Posterior cingulate gyrus (tissue), 11 donors: ENCODE measurements around the gene OAS2.
"Not testable (repeated sequence)": the region's sequence is repeated elsewhere in the genome, so short reads cannot be mapped to it uniquely, and the experiment has no call there.

Experiments used
- DNase-seq, 10 donors: peaks; one replicate each; pipeline versions ENCODE4 v3.0.0 to v3.0.0-alpha.2; 2020 to 2021; ENCODE audit warnings: mixed read lengths in 3 of 10
- intact Hi-C: fragments of 100-400 bp; cut with DNase I; formaldehyde crosslinking; loops from one replicate; pipeline ENCODE4 v1.15.1; 2023

Gene OAS2

DNA sequence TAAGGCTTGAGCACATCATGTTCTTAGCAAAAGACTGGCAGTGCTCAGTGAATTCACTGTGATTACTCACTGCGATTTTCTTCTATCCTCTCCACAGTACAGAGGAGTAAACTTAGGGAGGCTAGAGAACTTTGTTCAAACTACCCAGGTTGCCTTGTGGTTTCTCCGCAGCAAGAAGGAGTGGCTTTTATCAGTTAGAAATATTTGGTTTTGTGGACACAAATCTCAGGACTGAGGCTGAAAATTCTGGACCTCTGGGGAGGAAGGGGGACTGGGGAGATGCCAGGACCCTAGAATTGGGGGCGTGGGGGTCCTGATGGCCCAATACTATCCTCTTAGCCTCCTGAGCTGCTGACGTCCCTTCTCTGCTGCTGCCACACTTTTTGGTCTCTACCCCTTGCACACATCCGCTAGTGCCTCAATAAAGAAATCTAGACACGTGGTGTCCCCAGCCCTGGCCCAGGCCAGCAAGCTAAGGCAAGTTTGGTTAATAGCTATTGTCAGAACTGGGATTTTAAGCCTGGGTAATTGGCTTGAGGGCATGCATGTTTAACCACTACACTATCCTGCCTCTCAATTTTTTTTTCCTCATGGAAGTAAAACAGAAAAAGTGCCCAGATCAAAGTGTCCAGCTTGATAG lies 842 bp downstream of the OAS2 start:
- DNase-seq = no peak
- intact Hi-C loops = no loop called here

DNA sequence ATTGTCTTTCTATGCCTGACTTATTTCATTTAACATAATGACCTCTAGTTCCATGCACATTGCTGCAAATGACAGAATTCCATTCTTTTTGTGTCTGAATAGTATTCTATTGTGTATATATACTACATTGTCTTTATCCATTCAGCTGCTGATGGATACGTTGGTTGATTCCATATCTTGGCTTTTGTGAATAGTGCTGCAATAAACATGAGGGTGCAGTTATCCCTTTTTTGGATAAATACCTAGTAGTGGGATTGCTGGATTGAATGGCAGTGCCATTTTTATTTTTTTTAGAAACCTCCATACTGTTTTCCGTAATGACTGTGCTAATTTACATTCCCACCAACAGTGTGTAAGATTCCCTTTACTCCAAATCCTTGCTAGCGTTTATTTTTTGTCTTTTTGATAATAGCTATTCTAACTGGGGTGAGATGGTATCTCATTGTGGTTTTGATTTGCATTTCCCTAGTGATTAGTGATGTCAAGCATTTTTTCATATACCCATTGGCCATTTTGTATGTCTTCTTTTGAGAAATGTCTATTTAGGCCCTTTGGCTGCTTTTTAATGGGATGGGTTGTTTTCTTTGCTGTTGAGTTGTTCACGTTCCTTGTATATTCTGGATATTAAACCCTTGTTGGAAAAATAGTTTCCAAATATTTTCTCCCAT lies 2.3 kb downstream of the OAS2 start:
- intact Hi-C loops = no loop called here
- no peak for DNase-seq

DNA sequence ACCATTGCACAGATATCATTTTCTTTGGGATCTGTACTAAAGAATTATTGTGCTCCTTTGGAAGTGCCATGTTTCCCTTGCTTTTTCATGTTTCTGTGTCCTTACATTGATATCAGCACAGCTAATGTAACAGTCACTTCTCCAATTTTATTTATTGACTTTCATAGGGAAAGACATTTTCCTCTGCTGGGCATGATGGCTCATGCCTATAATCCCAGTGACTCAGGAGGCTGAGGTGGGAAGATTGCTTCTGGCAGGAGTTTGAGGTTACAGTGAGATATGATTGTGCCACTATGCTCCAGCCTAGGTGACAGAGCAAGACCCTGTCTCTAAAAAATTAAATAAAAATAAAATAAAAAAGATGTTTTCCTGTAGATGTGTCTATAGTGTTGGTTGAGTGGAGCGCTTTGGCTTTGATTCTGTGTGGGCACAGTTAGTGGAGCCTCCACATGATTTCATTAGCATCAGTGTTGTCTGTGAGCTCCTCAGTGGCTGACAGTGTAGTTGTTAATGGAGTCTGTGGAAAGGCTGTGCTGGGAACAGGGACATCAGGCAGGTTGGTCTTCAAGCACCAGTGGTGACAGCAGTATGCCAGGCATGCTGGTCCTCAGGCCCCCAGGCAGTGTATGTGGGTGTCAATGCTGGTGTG lies 7.4 kb downstream of the OAS2 start:
- no peak for DNase-seq
- intact Hi-C loops = no loop called here

DNA sequence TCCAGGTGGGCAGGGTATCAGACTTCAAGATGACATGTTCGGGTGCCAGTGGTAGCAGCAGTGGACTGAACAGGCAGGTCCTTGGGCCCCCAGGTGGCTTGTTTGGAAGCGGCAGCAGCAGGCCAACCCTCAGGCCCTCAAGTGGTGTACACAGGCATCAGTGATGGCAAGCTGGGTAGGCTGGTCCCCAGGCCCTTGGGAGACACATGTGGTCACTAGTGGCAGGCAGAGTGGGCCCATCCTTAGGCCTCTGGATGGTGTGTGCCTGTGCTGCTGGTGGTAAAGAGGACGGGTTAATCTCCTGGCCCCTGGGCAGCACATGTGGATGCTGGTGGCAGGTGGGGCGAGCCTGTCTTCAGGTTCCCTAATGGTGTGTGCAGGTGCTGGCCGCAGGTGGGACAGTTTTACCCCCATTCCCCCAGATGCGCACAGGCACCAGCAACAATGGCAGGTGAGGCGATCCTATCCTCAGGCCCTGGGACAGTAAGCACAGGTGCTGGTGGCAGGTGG lies 8.0 kb downstream of the OAS2 start:
- intact Hi-C loops = no loop called here
- no peak for DNase-seq

DNA sequence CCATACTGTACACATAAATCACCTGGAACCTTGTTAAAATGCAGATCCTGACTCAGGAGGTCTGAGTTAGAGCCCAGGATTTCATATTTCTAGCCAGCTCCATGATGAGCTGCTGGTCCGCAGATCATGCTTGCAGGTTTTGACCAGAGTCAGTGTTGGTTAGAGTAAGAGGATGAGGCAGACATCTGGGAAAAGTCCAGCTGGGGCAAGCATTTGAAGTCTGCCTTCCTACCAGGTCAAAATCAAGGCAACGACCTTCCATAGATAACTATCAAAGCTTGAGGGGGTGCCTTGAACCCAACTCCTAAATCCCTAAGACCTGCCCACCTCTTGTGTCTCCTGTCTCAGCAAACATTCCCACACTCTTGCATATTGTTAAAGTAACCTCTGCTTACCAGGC lies 9.2 kb downstream of the OAS2 start:
- intact Hi-C loops = no loop called here
- DNase-seq = no peak

DNA sequence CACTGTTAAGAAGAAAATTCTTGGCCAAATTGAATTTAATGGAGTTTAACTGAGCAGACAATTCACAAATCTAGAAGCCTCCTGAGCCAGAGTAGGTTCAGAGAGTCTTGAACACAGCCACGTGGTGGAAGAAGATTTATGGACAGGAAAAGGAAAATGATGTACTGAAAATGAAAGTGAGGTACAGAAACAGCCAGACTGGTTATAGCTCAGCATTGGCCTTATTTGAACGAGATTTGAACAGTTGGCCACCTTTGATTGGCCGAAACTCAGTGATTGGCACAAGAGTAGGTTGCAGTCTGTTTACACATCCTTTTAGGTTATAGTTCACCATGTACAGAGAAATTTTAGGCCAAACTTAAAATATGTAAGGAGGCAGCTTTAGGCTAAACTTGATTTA lies 9.9 kb downstream of the OAS2 start:
- intact Hi-C loops = no loop called here
- no peak for DNase-seq

DNA sequence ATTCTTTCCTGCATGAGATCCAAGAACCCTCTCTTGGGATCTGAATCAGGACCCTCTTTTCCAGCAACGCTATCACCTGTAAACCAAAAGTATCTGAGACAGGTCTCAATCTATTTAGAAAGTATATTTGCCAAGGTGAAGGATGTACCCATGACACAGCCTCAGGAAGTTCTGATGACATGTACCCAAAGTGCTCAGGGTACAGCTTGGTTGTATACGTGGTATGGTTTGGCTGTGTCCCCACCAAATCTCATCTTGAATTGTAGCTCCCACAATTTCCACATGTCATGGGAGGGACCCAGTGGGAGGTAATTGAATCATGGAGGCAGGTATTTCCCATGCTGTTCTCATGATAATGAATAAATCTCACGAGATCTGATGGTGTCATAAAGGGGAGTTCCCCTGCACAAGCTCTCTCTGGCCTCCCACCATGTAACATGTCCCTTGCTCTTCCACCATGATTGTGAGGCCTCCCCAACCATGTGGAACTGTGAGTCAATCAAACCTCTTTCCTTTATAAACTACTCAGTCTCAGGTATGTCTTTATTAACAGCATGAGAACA lies 10.6 kb downstream of the OAS2 start:
- DNase-seq, intact Hi-C loops: not testable (repeated sequence)

DNA sequence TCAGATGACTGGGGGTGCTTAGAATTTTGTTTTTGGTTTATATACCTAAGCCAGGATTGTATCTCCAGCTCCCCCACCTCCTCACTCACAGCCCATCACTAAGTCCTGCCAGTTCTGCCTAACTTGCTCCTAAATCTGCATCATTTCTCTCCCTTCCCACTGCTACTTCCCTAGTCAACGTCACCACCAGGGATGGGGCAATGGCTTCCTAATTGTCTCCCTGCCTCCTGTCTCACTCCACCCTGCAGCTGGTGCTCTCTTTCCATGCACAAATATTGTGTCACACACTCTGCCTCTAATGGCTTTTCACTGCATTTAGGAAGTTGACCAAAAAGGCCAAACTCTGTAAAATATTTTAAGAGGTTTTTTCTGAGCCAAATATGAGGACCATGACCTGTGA lies 11.5 kb downstream of the OAS2 start:
- DNase-seq = no peak
- intact Hi-C loops = loop anchor here (5.0 kb wide), 2 partner anchors 37 to 182 kb away; no protein-coding TSS in a partner anchor

DNA sequence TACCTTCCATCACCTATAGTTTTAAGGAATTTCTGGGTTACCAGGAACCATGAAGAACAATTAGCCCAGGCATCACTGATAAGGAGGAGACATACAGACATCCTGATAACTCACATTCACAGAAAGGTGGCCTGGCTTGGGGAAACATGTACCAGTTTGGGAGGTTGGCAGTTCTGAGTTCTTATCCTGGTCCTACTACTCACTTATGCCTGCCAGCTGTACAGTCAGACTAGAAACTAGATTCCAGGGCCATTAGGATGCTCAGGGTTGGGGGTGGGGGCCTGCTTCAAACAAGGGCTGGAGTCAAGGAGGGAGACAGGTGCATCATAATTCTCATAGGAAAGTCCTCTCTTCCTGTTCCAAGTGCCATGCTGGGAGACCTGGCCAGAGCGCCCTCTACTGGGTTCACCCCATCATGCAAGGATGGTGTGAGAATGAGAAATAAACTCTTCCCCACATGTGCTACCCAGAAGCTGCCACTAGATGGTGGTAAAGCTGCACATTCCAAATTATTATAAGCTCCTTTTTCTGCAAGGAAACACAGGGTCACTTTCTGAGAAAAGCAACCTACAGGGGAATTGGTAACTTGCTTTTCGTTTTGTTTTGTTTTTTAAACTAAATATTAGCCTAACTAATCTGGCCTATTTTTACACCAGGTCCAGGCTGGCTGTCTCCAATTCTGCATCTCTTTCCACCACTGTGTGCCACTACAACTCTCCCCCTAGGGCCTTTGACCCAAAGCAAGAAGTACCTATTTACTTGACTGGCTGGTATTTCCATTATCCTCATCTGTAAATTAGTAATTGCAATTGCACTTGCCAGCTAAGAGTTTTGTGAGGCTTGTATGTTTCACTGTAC lies 14.5 kb downstream of the OAS2 start:
- intact Hi-C loops = loop anchor here (5.0 kb wide), 2 partner anchors 35 to 180 kb away; no protein-coding TSS in a partner anchor
- DNase-seq = peak in 5 of 10 donors; percentile 18 to 82 (median 41)

DNA sequence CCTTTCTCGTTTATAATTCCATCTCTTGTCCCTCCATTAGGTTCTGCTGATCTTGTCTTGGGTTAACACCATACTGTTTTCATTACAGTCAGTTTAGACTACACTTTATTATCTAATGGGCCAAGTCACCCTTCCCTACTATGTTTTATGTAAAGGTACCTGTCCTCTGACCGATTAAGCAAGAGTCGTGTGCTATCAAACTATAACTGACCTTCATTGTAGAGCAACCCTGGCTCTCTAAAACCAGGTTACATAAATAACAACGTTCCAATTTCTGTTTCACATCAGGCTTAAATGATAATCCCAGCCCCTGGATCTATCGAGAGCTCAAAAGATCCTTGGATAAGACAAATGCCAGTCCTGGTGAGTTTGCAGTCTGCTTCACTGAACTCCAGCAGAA lies 16.7 kb downstream of the OAS2 start:
- DNase-seq = no peak
- intact Hi-C loops = no loop called here

DNA sequence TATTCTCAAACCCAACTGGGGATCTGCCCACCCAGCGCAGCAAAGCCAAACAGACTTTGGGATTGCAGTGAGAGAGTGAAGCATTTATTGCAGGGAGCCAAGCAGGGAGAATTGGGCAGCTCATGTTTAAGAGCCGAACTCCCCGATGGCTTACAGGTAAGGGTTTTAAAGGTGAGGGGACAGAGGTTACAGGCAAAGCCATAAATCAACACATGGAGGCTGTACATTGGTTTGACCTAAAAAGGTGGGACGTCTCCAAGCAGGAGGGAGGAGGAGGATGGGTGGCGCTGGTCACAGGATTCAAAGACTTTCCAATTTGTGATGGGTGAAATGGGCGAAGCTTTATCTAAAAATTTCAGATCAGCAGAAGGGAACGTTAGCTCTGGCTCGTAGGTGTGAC lies 18.2 kb downstream of the OAS2 start:
- intact Hi-C loops = no loop called here

DNA sequence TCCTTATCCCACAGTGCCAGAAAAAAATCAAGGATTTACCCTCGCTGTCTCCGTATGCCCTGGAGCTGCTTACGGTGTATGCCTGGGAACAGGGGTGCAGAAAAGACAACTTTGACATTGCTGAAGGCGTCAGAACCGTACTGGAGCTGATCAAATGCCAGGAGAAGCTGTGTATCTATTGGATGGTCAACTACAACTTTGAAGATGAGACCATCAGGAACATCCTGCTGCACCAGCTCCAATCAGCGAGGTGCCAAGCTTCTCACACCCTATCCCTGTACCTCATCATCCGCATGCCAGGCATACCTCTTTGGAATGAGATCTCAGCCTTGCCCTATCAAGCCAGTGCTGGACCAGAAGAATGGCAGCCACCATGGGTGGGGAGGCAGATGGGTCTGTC lies 19.2 kb downstream of the OAS2 start:
- no peak for DNase-seq
- intact Hi-C loops = no loop called here

More for the DNA sequence above, 18.2 kb downstream of the OAS2 start:
- no peak for DNase-seq

DNA sequence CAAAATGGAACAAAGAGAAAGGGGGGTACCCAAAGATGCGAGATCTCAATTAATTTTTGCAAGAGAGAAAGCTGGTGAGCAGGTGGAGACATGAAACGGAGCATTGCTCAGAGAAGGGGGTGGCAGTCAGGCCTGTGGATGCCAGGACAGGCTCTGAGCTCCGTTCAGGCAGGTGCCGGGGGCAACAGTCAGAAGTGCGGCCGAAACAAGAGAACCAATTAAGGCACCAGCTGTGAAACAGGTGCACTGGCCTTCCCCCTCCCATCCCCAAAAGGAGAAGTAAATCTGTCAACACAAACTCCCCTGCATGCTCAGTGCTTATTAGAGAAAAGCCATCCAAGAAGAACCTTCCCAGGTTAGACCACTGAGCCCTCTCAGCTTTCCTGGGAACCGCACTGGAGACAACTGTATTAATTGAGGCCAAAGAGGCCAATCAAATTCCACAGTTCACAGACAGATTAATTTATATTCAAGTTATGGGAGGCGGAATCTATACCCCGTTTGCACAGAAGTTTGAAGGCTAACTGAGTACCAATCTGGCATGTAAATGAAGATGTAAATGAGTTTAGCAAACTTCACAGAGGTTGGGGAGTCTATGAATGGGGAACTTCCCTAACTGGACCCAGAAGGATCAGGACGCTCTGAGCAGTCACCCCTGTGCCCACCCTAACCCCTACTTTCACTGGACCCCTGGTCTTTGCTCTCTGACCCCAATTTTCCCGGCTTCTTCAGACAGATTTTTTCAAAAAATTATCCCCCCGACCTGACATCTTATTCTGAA lies 20.9 kb downstream of the OAS2 start:
- intact Hi-C loops = no loop called here
- no peak for DNase-seq

DNA sequence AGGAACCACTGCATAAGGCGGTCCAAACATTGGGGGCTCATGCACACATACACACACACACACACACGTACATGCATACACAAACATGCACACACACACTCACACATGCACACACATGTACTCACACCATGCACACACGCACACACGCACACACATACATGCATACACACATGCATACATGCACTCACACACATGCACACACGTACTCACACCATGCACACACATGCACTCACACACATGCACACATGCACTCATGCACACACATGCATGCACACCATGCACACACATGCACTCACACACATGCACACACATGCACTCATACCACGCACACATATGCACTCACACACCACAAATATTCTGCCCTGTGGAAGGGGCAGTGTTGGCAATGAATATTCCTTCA lies 22.1 kb downstream of the OAS2 start:
- no peak for DNase-seq
- intact Hi-C loops = no loop called here

DNA sequence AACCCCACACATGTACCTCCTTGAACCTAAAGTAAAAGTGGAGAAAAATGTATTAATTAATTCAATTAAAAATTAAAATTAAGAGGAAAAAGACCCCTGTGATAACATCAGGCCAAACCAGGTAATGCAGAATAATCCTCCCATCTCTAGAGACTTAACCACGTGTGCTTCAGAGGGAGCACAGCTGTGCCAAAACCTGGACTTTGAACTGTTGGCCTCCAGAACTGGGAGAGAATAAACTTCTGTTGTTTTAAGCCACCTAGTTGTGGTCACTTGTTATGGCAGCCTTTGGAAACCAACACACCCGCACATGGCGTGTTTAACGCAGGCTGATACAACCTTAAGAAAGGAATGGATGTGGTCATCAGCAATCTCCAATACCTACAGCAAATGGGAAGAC lies 23.8 kb downstream of the OAS2 start:
- intact Hi-C loops = no loop called here
- no peak for DNase-seq

DNA sequence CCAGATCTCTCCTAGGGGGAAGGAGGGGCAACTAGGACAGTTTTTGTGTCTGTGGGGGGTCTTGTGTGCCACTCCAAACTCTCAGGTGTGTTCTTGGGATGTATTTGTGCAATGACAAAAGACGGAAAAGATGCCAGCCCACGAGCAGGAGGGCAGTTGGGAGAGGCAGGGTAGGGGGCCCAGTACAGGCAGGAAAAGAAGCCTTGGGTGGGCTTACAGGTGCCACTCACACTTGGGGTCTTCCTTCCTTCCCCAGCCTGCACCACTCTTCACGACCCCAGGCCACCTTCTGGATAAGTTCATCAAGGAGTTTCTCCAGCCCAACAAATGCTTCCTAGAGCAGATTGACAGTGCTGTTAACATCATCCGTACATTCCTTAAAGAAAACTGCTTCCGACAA lies 24.4 kb downstream of the OAS2 start:
- DNase-seq = no peak
- intact Hi-C loops = no loop called here

DNA sequence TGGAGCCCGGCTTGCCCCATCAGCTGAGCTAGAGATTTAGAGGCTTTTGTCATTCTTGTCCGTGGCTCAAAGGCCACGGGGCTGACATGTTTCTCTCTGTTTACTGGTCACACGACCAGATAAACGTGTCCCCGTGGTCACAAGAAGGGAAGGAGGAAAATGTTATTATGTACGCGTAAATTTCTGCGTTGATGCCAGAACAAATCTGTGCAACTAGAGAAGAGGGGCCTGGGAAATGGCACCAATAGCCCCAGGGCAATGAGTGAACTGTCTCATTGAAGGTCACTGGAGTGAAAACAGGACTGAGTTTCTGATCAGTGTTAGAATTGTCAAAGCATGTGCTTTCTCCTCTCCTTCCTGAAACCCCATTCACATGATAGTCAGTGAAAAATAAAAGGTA lies 25.3 kb downstream of the OAS2 start:
- intact Hi-C loops = no loop called here
- DNase-seq = no peak

DNA sequence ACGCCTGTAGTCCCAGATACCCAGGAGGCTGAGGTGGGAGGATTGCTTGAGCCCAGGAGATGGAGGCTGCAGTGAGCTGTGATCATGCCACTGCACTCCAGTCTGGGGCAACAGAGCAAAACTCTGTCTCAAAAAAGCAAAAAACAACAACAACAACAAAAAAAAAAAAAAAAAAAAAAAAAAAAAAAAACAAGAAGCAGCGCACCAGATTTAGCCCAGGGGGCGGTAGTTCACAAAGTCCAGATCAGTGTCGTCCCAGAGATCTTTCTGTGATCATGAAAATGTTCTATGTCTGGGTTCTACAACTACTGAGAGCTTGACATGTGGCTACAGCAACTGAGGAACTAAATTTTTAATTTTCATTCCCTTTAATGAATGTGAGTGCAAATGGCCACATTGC lies 27.4 kb downstream of the OAS2 start:
- DNase-seq = no peak
- intact Hi-C loops = no loop called here

DNA sequence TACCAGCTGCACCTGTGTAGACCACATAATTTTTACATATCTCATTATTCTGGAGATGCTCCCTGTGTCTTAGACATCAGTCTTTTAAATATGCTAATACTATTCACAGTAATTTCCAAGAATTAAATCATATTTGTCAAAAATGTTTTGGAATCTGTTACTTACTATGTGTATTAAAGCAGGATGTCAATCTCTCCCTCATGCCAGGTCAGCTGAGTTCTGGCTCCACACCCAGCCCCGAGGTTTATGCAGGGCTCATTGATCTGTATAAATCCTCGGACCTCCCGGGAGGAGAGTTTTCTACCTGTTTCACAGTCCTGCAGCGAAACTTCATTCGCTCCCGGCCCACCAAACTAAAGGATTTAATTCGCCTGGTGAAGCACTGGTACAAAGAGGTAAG lies 27.9 kb downstream of the OAS2 start:
- no peak for DNase-seq
- intact Hi-C loops = no loop called here

DNA sequence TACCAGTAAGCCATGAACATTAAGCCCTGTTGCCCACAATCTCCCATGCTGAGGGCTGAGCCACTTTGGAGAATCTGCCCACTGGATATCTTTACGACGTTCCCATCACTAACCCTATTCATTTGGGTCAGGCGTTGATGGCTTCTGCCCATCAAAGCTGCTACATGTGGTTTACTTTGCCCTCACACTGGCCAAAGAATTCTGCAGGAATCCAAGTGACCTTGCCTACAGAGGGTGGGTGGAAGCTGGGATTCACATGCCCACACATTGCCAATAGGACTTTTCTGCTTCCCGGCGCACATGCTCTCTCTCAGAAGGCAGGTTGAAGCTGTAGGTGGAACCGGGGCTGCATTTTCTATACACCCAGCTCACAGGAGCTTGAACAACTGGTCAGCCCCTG lies 28.3 kb downstream of the OAS2 start:
- intact Hi-C loops = no loop called here
- DNase-seq = no peak
